PFSK-1 (cell line): Measurements from ENCODE around the gene MTRR.

Experiments
- POLR2AphosphoS5 ChIP-seq: IDR thresholded peaks from 2 replicates; pipeline ENCODE4 v1.6.1; 2012; ENCODE audit warnings: low read depth, mild to moderate bottlenecking, control low read depth, low read length, moderate library complexity
- REST ChIP-seq, 2 experiments: IDR thresholded peaks; 2 replicates each; pipeline versions ENCODE4 v1.6.1 to v1.8.0; 2011 to 2012; ENCODE audit warnings: low read depth in 2 of 2, low read length in 2 of 2, control low read depth in 1 of 2, inconsistent platforms in 1 of 2, mild to moderate bottlenecking in 1 of 2, moderate library complexity in 1 of 2; ENCODE audit not compliant: insufficient read depth in 1 of 2
- SIN3A ChIP-seq: IDR thresholded peaks from 2 replicates; pipeline ENCODE4 v1.6.1; 2012; ENCODE audit warnings: mild to moderate bottlenecking, low read length, moderate library complexity, borderline replicate concordance; ENCODE audit not compliant: insufficient read depth

- TF ChIP-seq REST (IDR thresholded peaks at IDR 0.05; ENCODE audit: insufficient read depth in 1 of 2, low read depth in 2 of 2, low read length in 2 of 2): no peak
- no peak for TF ChIP-seq SIN3A
- TF ChIP-seq POLR2AphosphoS5: no peak
These were observed 35.2 kb downstream of the MTRR start for GRCh38 chr5:7904170-7904569.
